WTC11 (cell line): ENCODE data around the gene ITCH. TPM values are rescaled to one million over a fixed set of nuclear protein-coding genes. Genes with fewer than 3 reads are reported as not detected.
"Not testable (repeated sequence)": the region's sequence is repeated elsewhere in the genome, so short reads cannot be mapped to it uniquely, and the experiment has no call there.

Experiments used
- ATAC-seq: fragments of 200-7000 bp; cut with Tn5 transposase; 2 replicates; pipeline ENCODE4 v1.10.0; 2021; ENCODE audit warnings: mild to moderate bottlenecking, moderate library complexity
- CTCF ChIA-PET: fragments of 300-600 bp; sonication (Branson Sonifier 250); formaldehyde crosslinking; loops from one replicate; lab custom pipeline; 2021; ENCODE audit warnings: antibody characterized with exemption; lab: Charles Lee
- POLR2A ChIA-PET: fragments of 350-600 bp; sonication (Branson Sonifier 250); formaldehyde crosslinking; loops from one replicate; lab custom pipeline; 2021; ENCODE audit warnings: antibody characterized with exemption; lab: Charles Lee
- DNase-seq: peaks from one replicate; pipeline ENCODE4 v3.0.0; 2021; ENCODE audit warnings: low spot score
- H3K27ac Mint-ChIP-seq: 2 replicates; pipeline ENCODE4 v1.8.0; 2021; ENCODE audit warnings: mixed read lengths
- H3K27me3 Mint-ChIP-seq: 2 replicates; pipeline ENCODE4 v1.8.0; 2021; ENCODE audit warnings: low read depth, mild to moderate bottlenecking, moderate library complexity, mixed read lengths
- H3K36me3 Mint-ChIP-seq: 2 replicates; pipeline ENCODE4 v1.8.0; 2021; ENCODE audit warnings: mixed read lengths
- H3K4me1 Mint-ChIP-seq: 2 replicates; pipeline ENCODE4 v1.8.0; 2022; ENCODE audit warnings: mixed read lengths
- H3K4me3 Mint-ChIP-seq: 2 replicates; pipeline ENCODE4 v1.8.0; 2021; ENCODE audit warnings: mild to moderate bottlenecking, moderate library complexity, mixed read lengths
- H3K9me3 Mint-ChIP-seq: 2 replicates; pipeline ENCODE4 v1.8.0; 2021; ENCODE audit warnings: mixed read lengths
- ATF3 ChIP-seq: sonication (generic); formaldehyde crosslinking; conservative IDR thresholded peaks from 2 replicates; pipeline ENCODE4 v1.8.1; 2022; ENCODE audit warnings: mild to moderate bottlenecking, missing genetic modification reagents
- CDX4 ChIP-seq: fragments of 250-450 bp; sonication (Bioruptor Pico); IDR thresholded peaks from 2 replicates; pipeline ENCODE4 v1.9.0; 2021; ENCODE audit warnings: moderate library complexity, mild to moderate bottlenecking, inconsistent platforms, borderline replicate concordance
- ETV6 ChIP-seq: sonication (generic); formaldehyde crosslinking; IDR thresholded peaks from 2 replicates; pipeline ENCODE4 v1.8.1; 2022; ENCODE audit warnings: mild to moderate bottlenecking, missing genetic modification reagents
- FOXK1 ChIP-seq: sonication (generic); formaldehyde crosslinking; IDR thresholded peaks from 2 replicates; pipeline ENCODE4 v1.8.0; 2022; ENCODE audit warnings: mild to moderate bottlenecking, moderate library complexity, missing genetic modification reagents
- FOXP1 ChIP-seq: sonication (generic); formaldehyde crosslinking; IDR thresholded peaks from 2 replicates; pipeline ENCODE4 v1.8.0; 2022; ENCODE audit warnings: missing genetic modification reagents, mild to moderate bottlenecking, moderate library complexity, borderline replicate concordance
- GABPB1 ChIP-seq: sonication (generic); formaldehyde crosslinking; IDR thresholded peaks from 2 replicates; pipeline ENCODE4 v1.8.1; 2023; ENCODE audit warnings: mild to moderate bottlenecking, missing genetic modification reagents
- GTF2I ChIP-seq: fragments of 250-450 bp; sonication (Bioruptor Pico); conservative IDR thresholded peaks from 2 replicates; pipeline ENCODE4 v1.4.0; 2021; ENCODE audit warnings: mild to moderate bottlenecking
- JAZF1 ChIP-seq: fragments of 250-450 bp; sonication (Bioruptor Pico); IDR thresholded peaks from 2 replicates; pipeline ENCODE4 v1.9.0; 2021; ENCODE audit warnings: moderate library complexity, mild to moderate bottlenecking, inconsistent platforms
- MYBL2 ChIP-seq: sonication (generic); formaldehyde crosslinking; IDR thresholded peaks from 2 replicates; pipeline ENCODE4 v1.8.1; 2023; ENCODE audit warnings: mild to moderate bottlenecking, moderate library complexity, missing genetic modification reagents
- OVOL2 ChIP-seq: fragments of 250-450 bp; sonication (Bioruptor Pico); IDR thresholded peaks from 2 replicates; pipeline ENCODE4 v1.9.0; 2021; ENCODE audit warnings: mild to moderate bottlenecking, borderline replicate concordance
- SMAD4 ChIP-seq: sonication (generic); formaldehyde crosslinking; IDR thresholded peaks from 2 replicates; pipeline ENCODE4 v1.8.0; 2022; ENCODE audit warnings: mild to moderate bottlenecking, missing genetic modification reagents
- SOX15 ChIP-seq: fragments of 250-450 bp; sonication (Bioruptor Pico); IDR thresholded peaks from 2 replicates; pipeline ENCODE4 v1.9.0; 2021; ENCODE audit warnings: mild to moderate bottlenecking
- TEAD1 ChIP-seq: sonication (generic); formaldehyde crosslinking; IDR thresholded peaks from 2 replicates; pipeline ENCODE4 v1.8.0; 2022; ENCODE audit warnings: mild to moderate bottlenecking, missing genetic modification reagents
- ZBTB21 ChIP-seq: sonication (generic); formaldehyde crosslinking; IDR thresholded peaks from 2 replicates; pipeline ENCODE4 v1.8.1; 2023; ENCODE audit warnings: mild to moderate bottlenecking, missing genetic modification reagents, borderline replicate concordance
- ZNF138 ChIP-seq: sonication (generic); formaldehyde crosslinking; conservative IDR thresholded peaks from 2 replicates; pipeline ENCODE4 v1.8.1; 2022; ENCODE audit warnings: mild to moderate bottlenecking, moderate library complexity, missing genetic modification reagents
- ZNF219 ChIP-seq: sonication (generic); formaldehyde crosslinking; IDR thresholded peaks from 2 replicates; pipeline ENCODE4 v1.8.0; 2023; ENCODE audit warnings: missing genetic modification reagents, mild to moderate bottlenecking, borderline replicate concordance
- ZNF263 ChIP-seq: sonication (generic); formaldehyde crosslinking; IDR thresholded peaks from 2 replicates; pipeline ENCODE4 v1.8.1; 2022; ENCODE audit warnings: low read depth, mild to moderate bottlenecking, moderate library complexity, missing genetic modification reagents
- ZNF281 ChIP-seq: sonication (generic); formaldehyde crosslinking; IDR thresholded peaks from 2 replicates; pipeline ENCODE4 v1.8.0; 2023; ENCODE audit warnings: mild to moderate bottlenecking, missing genetic modification reagents
- ZNF317 ChIP-seq: sonication (generic); formaldehyde crosslinking; IDR thresholded peaks from 2 replicates; pipeline ENCODE4 v1.8.1; 2023; ENCODE audit warnings: low read depth, mild to moderate bottlenecking, moderate library complexity, missing genetic modification reagents, borderline replicate concordance
- ZNF396 ChIP-seq: fragments of 250-450 bp; sonication (Bioruptor Pico); IDR thresholded peaks from 2 replicates; pipeline ENCODE4 v1.8.0; 2021; ENCODE audit warnings: mild to moderate bottlenecking, moderate library complexity, borderline replicate concordance
- ZNF425 ChIP-seq: fragments of 250-450 bp; sonication (Bioruptor Pico); conservative IDR thresholded peaks from 2 replicates; pipeline ENCODE4 v1.9.0; 2021; ENCODE audit warnings: mild to moderate bottlenecking
- ZNF671 ChIP-seq: fragments of 250-450 bp; sonication (Bioruptor Pico); IDR thresholded peaks from 2 replicates; pipeline ENCODE4 v1.8.0; 2021; ENCODE audit warnings: mild to moderate bottlenecking
- total RNA-seq: library from RNA; stranded (reverse); gene quantifications from 3 replicates; pipeline ENCODE4 v1.2.3, GENCODE V29; 2021

Gene ITCH
- total RNA-seq, 1 experiment from 2014 or later: 35.8 TPM

- no peak for TF ChIP-seq ZNF138
- TF ChIP-seq JAZF1 (CRISPR knock-in tag): no peak
- TF ChIP-seq ZNF281 (CRISPR knock-in tag): no peak
- TF ChIP-seq ZNF396 (CRISPR knock-in tag): no peak
- no peak for TF ChIP-seq OVOL2 (CRISPR knock-in tag)
- TF ChIP-seq SOX15 (CRISPR knock-in tag): no peak
These were observed 149.9 kb downstream of the ITCH start (continued) for GRCh38 chr20:34512955-34513419.

GRCh38 chr20:34514034-34514433 lies 151.0 kb downstream of the ITCH start:
- CTCF ChIA-PET: interaction anchor here (1.0 to 4.2 kb wide), 2 partner anchors 9 to 202 kb away, joined by 3 to 60 read pairs; no protein-coding TSS in a partner anchor

GRCh38 chr20:34514897-34515483 lies 151.9 kb downstream of the ITCH start:
- ChIA-PET POLR2A (interaction anchor here (1.0 to 1.4 kb wide), 4 partner anchors 9 to 152 kb away, joined by 3 to 12 read pairs (median 4); partner anchors contain the start of gene ITCH), CTCF (interaction anchor here (1.0 to 4.2 kb wide), 6 partner anchors 22 to 324 kb away, joined by 3 to 60 read pairs (median 6); partner anchors contain the start of gene ITCH)
- Mint-ChIP-seq H3K4me1 (peaks cover 20% of the 10 kb centered on the region), H3K27me3 (no peaks in the 10 kb centered on the region), H3K27ac (peak overlapping the region; percentile 98), H3K4me3 (peak overlapping the region; percentile 97), H3K9me3 (no peaks in the 10 kb centered on the region), H3K36me3 (no peaks in the 10 kb centered on the region)
- TF ChIP-seq ZNF671 (CRISPR knock-in tag): no peak
- no peak for TF ChIP-seq ZNF219
- peak; percentile 4; the same call in 1 of the 2 replicates for TF ChIP-seq GABPB1 (CRISPR knock-in tag)
- TF ChIP-seq SOX15 (CRISPR knock-in tag): no peak
- no peak for TF ChIP-seq ZNF263 (CRISPR knock-in tag)
- ATAC-seq (no peak), DNase-seq (no peak)

More at GRCh38 chr20:34514034-34514433, 151.0 kb downstream of the ITCH start:
- H3K36me3 Mint-ChIP-seq, H3K9me3 Mint-ChIP-seq, H3K4me3 Mint-ChIP-seq, DNase-seq, H3K27me3 Mint-ChIP-seq, ATAC-seq, POLR2A ChIA-PET: not testable (repeated sequence)
- Mint-ChIP-seq H3K4me1 (peaks cover 20% of the 10 kb centered on the region), H3K27ac (peak overlapping the region; percentile 86; the same call in 1 of the 2 replicates)

GRCh38 chr20:34515484-34516246 lies 152.6 kb downstream of the ITCH start:
- peak overlapping the region; percentile 98 for H3K27ac Mint-ChIP-seq
- H3K36me3 Mint-ChIP-seq: no peaks in the 10 kb centered on the region
- POLR2A ChIA-PET: interaction anchor here (0.7 to 1.4 kb wide), 7 partner anchors 10 to 213 kb away, joined by 3 to 12 read pairs (median 4); partner anchors contain the start of genes AHCY and ITCH
- H3K27me3 Mint-ChIP-seq: no peaks in the 10 kb centered on the region
- CTCF ChIA-PET: interaction anchor here (0.6 to 4.2 kb wide), 10 partner anchors 9 to 325 kb away, joined by 3 to 60 read pairs (median 6); partner anchors contain the start of gene ITCH
- ATAC-seq: peak; percentile 78
- peak; percentile 85 for DNase-seq
- H3K4me1 Mint-ChIP-seq: peaks cover 20% of the 10 kb centered on the region
- H3K9me3 Mint-ChIP-seq: no peaks in the 10 kb centered on the region
- peak overlapping the region; percentile 97 for H3K4me3 Mint-ChIP-seq
- TF ChIP-seq MYBL2: 0 out of 2 replicates have a peak, but pooled peaks have one; percentile 36
- TF ChIP-seq FOXK1 (CRISPR knock-in tag): 0 out of 2 replicates have a peak, but pooled peaks have one; percentile 8
- no peak for TF ChIP-seq OVOL2 (CRISPR knock-in tag)
- TF ChIP-seq ZBTB21 (CRISPR knock-in tag): no peak
- no peak for TF ChIP-seq SMAD4 (CRISPR knock-in tag)
- peak; percentile 75; the same call in 1 of the 2 replicates for TF ChIP-seq GTF2I
- TF ChIP-seq ATF3: no peak
- TF ChIP-seq TEAD1: 0 out of 2 replicates have a peak, but pooled peaks have one; percentile 40
- TF ChIP-seq ZNF425 (CRISPR knock-in tag): no peak
- TF ChIP-seq ETV6 (CRISPR knock-in tag): 0 out of 2 replicates have a peak, but pooled peaks have one; percentile 69
- TF ChIP-seq FOXP1 (CRISPR knock-in tag): peak; percentile 48; the same call in 1 of the 2 replicates
- no peak for TF ChIP-seq ZNF317
- TF ChIP-seq CDX4: no peak
